HG03442 (cell line): ENCODE measurements around the gene IL36B.
"Not testable (repeated sequence)": the region's sequence is repeated elsewhere in the genome, so short reads cannot be mapped to it uniquely, and the experiment has no call there.

Experiments
- ATAC-seq: cut with Tn5 transposase; IDR thresholded peaks from one replicate; pipeline ENCODE4 v1.9.1; 2021; ENCODE audit warnings: mild to moderate bottlenecking, moderate library complexity; ENCODE audit not compliant: unreplicated experiment

IL36B gene

DNA sequence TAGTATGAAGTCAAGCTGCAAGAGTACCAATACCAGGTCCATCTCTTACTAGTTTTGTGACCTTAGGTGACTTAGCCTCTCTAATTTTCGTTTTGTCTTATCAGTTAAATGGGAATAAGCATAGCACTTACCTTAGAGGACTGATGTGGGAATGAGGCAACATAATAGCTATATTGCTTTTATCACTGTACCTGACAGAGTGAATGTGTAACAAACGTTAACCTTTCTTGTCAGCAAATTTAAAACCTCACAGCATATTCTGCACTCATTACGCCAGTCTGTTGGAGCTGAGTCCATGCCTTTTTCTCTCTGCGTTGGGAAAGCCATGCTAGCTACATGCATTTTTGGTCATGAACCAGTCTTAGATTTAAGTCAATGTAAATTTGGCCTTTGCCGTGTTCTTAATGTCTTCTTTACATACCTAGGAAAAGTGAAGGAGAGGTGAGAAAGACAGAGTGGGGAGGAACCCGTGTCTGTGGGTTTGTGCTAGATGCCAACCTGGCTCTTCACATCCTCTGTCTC is at the start of gene IL36B:
TSS of gene IL36B (minus strand) at position 472 of the 522 bp plus-strand sequence.
- ATAC-seq = no peak

- no peak for ATAC-seq
These were observed 49.5 kb upstream of the IL36B start for GRCh38 chr2:113102133-113102532.

DNA sequence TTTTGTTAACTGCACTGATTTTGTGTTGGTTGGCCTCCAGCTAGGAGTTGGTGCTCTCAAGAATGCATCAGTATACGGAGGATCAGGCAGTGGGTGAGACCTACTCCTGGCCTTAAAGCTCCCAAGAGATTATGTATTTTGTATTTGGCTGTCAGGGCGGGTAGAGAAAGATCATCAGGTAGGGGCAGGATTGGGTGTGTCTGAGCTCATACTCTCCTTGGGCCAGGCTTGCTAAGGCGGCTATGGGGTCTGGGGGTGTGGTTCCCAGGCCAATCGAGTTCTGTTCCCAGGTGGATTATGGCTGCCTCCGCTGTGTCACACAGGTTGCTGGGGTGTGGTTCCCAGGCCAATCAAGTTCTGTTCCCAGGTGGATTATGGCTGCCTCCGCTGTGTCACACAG is 45.9 kb upstream of the IL36B start:
- ATAC-seq = no peak

DNA sequence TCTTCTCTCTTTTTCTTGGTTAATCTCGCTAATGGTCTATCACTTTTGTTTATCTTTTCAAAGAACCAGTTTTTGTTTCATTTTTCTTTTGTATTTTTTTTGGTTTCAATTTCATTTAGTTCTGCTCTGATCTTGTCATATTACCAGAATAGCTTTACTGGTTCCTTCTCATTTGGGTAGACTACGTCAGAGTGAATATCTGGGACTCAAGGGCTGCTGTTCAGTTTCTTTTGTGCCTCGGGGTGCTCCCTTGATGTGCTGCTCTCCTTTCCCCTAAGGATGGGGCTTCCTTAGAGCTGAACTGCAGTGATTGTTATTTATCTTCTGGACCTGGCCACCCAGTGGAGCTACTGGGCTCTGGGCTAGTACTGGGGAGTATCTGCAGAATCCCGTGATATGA is 45.4 kb upstream of the IL36B start:
- no peak for ATAC-seq

DNA sequence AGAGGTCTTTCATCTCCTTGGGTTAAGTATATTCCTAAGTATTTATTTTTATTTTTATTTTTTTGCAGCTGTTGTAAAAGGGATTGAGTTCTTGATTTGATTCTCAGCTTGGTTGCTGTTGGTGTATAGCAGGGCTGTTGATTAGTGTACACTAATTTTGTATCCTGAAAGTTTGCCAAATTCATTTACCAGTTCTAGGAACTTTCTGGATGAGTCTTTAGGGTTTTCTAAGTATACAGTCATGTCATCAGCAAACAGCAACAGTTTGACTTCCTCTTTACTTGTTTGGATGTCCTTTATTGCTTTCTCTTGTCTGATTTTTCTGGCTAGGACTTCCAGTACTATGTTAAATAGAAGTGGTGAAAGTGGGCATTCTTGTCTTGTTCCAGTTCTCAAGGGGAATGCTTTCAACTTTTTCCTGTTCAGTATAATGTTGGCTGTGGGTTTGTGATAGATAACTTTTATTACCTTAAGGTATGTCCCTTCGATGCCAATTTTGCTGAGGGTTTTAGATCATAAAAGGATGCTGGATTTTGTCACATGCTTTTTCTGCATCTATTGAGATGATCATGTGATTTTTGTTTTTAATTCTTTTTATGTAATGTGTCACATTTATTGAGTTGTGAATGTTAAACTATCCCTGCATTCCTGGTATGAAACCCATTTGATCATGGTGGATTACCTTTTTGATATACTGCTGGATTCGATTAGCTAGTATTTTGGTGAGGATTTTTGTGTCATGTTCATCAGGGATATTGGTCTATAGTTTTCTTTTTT is 44.4 kb upstream of the IL36B start:
- ATAC-seq = not testable (repeated sequence)

DNA sequence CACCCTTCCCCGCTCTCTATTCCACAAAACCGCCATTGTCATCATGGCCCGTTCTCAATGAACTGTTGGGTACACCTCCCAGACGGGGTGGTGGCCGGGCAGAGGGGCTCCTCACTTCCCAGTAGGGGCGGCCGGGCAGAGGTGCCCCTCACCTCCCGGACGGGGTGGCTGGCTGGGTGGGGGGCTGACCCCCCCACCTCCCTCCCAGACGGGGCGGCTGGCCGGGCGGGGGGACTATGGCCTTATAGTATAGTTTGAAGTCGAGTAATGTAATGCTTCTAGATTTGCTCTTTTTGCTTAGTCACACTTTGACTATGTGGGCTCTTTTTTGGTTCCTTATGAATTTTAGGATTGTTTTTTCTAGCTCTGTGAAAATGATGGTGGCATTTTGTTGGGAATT is 43.6 kb upstream of the IL36B start:
- ATAC-seq = not testable (repeated sequence)

GRCh38 chr2:113093613-113093977 is 40.9 kb upstream of the IL36B start:
- no peak for ATAC-seq

GRCh38 chr2:113092864-113093612 is 40.4 kb upstream of the IL36B start:
- no peak for ATAC-seq

DNA sequence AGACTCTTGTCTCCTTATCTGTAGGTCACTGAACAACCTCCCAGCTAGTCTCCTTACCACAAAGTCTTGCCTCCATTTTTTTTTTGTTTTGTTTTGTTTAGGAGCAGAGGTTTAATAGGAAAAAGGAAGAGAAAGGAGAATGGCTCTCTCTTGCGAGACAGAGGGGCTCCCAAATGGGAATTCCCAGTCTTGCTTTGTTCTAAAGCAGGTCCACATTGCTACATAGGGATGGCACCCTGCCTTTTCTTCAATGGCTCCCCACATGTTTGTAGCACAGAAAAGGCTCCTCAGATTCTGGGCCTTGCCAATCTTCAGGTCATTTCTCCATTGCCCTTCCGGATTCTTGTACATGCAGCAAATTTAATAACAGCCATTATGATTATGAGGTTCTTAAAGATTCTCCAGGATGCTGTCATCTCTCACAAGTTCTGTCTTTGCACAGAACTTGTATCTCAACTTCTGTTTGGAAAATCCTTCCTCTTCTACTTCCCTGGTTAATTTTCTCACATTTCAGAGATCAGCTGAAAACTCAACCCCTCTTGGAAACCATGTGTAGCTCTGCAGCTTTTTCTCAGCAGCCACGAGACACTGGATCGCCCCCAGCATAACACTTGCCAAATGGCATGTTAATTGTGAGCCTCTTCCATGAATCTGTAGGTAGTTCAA is 38.7 kb upstream of the IL36B start:
- ATAC-seq = no peak

- ATAC-seq = no peak
These were observed 37.2 kb upstream of the IL36B start for GRCh38 chr2:113089916-113090315.

GRCh38 chr2:113088213-113088992 is 35.7 kb upstream of the IL36B start:
- ATAC-seq = no peak

DNA sequence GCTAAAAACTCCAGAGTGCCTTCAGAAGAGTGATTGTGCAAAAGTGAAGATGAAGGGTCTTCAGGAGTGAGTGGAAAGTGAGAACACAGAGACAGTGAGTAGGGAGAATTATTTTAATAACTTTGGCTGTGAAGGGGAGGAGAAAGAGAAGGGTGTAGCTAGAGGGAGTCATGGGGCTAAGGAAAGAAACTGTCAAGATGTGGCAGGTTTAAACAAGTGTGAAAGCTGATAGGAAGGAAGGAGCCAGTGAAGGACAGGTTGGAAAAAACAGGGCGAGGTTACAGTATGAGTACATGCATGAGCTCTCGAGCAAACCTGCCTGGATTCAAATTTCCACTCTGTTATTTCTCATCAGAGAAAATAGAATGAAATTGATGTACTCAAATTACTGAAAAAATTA is 32.9 kb upstream of the IL36B start:
- no peak for ATAC-seq

DNA sequence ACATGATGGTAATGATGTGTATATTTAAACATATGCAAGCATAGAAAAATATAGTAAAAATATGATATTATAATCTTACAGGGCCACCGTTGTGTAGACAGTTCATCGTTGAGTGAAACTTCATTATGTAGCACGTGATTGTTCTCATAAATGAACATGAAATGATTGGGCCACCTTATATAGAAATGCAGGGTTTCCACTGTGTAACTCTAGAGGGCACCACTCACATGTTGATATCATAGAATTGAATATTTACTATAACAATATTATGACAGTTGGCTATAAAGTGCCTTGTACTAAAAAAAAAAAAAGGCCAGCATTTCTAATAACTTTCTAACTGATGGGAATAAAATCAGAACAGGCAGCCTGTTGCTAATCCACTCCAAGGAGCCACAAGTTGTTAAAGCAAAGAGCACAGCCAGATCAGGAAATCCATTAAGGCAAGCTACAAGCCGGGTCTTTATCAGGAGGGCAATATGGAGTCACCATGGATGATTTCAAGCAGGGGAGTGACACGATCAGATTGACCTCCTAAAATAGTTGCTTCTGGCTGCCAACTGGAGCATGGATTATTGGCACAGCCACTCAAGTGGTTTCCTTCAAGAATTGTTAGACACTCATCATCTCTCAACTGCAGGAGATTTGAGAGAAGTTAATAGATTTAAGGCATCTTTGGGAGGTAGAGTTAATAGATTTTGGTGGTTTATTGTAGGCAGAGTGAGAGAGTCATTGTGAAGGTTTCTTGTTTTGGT is 31.8 kb upstream of the IL36B start:
- no peak for ATAC-seq

- ATAC-seq = no peak
These were observed 30.6 kb upstream of the IL36B start for GRCh38 chr2:113083296-113083695.

GRCh38 chr2:113081488-113082210 is 29.0 kb upstream of the IL36B start:
- ATAC-seq = no peak

GRCh38 chr2:113080134-113080533 is 27.5 kb upstream of the IL36B start:
- ATAC-seq = no peak

DNA sequence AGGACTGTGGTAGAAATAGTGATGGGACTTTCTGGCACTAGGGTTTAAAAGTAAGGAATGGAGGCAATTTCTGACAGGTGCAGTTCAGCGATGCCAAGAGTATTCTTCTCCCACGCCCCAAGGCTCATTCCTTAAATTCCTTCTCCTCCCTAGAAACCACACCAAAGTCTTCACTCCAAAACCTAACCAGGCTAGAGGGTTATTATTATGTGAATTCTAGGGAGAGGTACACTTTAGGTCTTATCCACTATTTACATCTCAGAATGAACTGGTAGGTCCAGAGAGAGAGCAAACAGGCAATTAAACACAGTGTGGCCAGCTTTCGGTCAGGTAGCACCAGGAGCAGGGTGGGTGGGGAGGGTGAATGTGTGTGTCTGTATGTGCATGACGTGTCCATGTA is 26.5 kb upstream of the IL36B start:
- ATAC-seq = no peak

DNA sequence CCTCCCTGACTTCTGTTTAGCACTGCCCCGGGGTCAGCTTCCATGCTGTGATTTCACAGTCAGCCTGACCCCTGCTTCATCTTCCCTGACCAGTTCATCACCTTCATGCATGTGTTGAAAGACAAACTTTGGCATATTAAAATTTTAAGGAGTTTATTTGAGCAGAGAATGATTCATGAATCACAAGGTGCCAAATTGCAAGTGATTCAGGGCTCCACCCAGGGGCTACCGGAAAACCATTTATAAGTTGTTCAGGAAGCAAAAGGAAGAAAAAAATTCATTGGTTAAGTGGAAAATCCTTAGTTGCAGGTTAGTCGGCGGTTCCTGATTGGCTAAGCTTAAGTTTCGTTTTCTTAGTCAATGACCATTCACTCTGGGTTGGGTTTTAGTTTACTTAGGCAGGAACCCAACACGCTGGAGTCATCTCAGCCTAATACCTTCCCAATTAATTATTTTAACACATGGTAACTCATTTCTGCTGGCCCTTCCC is 25.7 kb upstream of the IL36B start:
- no peak for ATAC-seq

GRCh38 chr2:113077921-113078320 is 25.3 kb upstream of the IL36B start:
- no peak for ATAC-seq
